K562 (cell line): ENCODE results near the gene C1orf167. TPM values are rescaled to one million over a fixed set of nuclear protein-coding genes. Genes with fewer than 3 reads are reported as not detected.
A peak's percentile ranks its signal among the peaks of the same experiment; 100 is the strongest.

ENCODE experiments used
- BHLHE40 ChIP-seq: IDR thresholded peaks from 2 replicates; pipeline ENCODE4 v1.6.1; 2011; ENCODE audit warnings: low read length, improper control_type of control experiment
- BRD9 ChIP-seq: fragments of 450-650 bp; IDR thresholded peaks from 2 replicates; pipeline ENCODE4 v1.6.1; 2018; ENCODE audit warnings: low read depth; ENCODE audit not compliant: partially characterized antibody
- CSDE1 ChIP-seq, 2 experiments: fragments of 450-650 bp; IDR thresholded peaks; 2 replicates each; pipeline ENCODE4 v1.6.1; 2016; ENCODE audit warnings: mild to moderate bottlenecking in 1 of 2
- ELF1 ChIP-seq: fragments of 200-800 bp; sonication (Bioruptor generic); IDR thresholded peaks from 2 replicates; pipeline ENCODE4 v1.6.1; 2016; ENCODE audit warnings: missing genetic modification characterization, missing compliant biosample characterization
- HSF4 ChIP-seq: fragments of 250-450 bp; sonication (Bioruptor Pico); IDR thresholded peaks from 2 replicates; pipeline ENCODE4 v2.1.2; 2022; ENCODE audit warnings: mild to moderate bottlenecking, moderate library complexity, borderline replicate concordance
- KAT8 ChIP-seq: fragments of 450-650 bp; IDR thresholded peaks from 2 replicates; pipeline ENCODE4 v1.6.1; 2016; ENCODE audit warnings: low read depth, mild to moderate bottlenecking
- NFE2L1 ChIP-seq: fragments of 450-650 bp; IDR thresholded peaks from 2 replicates; pipeline ENCODE4 v1.6.1; 2016; ENCODE audit warnings: missing genetic modification characterization, low read depth, mild to moderate bottlenecking, missing compliant biosample characterization, moderate library complexity, borderline replicate concordance
- PTTG1 ChIP-seq: fragments of 450-650 bp; IDR thresholded peaks from 2 replicates; pipeline ENCODE4 v1.6.1; 2016; ENCODE audit warnings: low read depth, mild to moderate bottlenecking, missing genetic modification characterization, missing compliant biosample characterization
- SRSF7 ChIP-seq: fragments of 200-400 bp; formaldehyde crosslinking; optimal IDR thresholded peaks from 2 replicates; pipeline ENCODE3; 2017; ENCODE audit warnings: mild to moderate bottlenecking, low read depth, low read length
- TRIM24 ChIP-seq, 2 experiments: fragments of 450-650 bp; IDR thresholded peaks; 2 replicates each; pipeline ENCODE4 v1.6.1; 2016
- ZBTB8A ChIP-seq: fragments of 450-650 bp; IDR thresholded peaks from 2 replicates; pipeline ENCODE4 v1.6.1; 2018; ENCODE audit warnings: mild to moderate bottlenecking, moderate library complexity; ENCODE audit not compliant: partially characterized antibody
- ZNF589 ChIP-seq: fragments of 200-800 bp; sonication (Bioruptor generic); IDR thresholded peaks from 2 replicates; pipeline ENCODE4 v1.6.1; 2016; ENCODE audit warnings: low read depth, missing genetic modification characterization, missing compliant biosample characterization
- polyA plus RNA-seq, 8 experiments: library from polyadenylated mRNA; depleted of rRNA in 4 of 8; stranded (reverse) in 5 of 8; unstranded in 3 of 8; fragments of >200 nt; fragmentation: Nextera tagmentation in 2 of 8; fragmentation: Illumina TruSeq in 1 of 8; extraction: Ambion mirVana in 2 of 8; extraction: Trizol in 1 of 8; gene quantifications; 2 replicates each; pipeline versions ENCODE4 v1.2.1 to v1.2.3, GENCODE V29; 2011 to 2014; ENCODE audit warnings: inconsistent platforms in 1 of 8, missing spikeins in 1 of 8
- total RNA-seq, 7 experiments: library from RNA; depleted of rRNA in 6 of 7; stranded (reverse); fragments of >200 nt in 6 of 7; fragmentation: Illumina TruSeq in 2 of 7; extraction: Trizol in 2 of 7; gene quantifications; 2 replicates each; pipeline versions ENCODE4 v1.2.1 to v1.2.3, GENCODE V29; 2011 to 2021; ENCODE audit warnings: low replicate concordance in 1 of 7
- TF ChIP-seq, protein P1 (sequence below): sonication (generic); formaldehyde crosslinking; IDR thresholded peaks from 2 replicates; pipeline ENCODE4 v1.8.0; 2022; ENCODE audit warnings: mild to moderate bottlenecking, missing genetic modification reagents
- TF ChIP-seq, protein P2 (sequence below): fragments of 250-450 bp; sonication (Bioruptor Pico); IDR thresholded peaks from 2 replicates; pipeline ENCODE4 v1.5.0; 2021; ENCODE audit warnings: mild to moderate bottlenecking, moderate library complexity
- TF ChIP-seq, protein P3 (sequence below): fragments of 250-450 bp; sonication (Bioruptor Pico); IDR thresholded peaks from 2 replicates; pipeline ENCODE4 v1.8.0; 2021; ENCODE audit warnings: moderate library complexity, mild to moderate bottlenecking, inconsistent platforms
- TF ChIP-seq, protein P4 (sequence below): fragments of 450-650 bp; IDR thresholded peaks from one replicate; pipeline ENCODE4 v1.6.1; 2018; ENCODE audit warnings: mild to moderate bottlenecking, moderate library complexity; ENCODE audit not compliant: partially characterized antibody

The C1orf167 gene
- total and polyA plus RNA-seq, 9 of the 15 experiments (the other 6 are each of a cell fraction or from before 2014, with no cell fraction given), result 0.22 to 0.86 (median 0.31) TPM; not detected in 2

DNA sequence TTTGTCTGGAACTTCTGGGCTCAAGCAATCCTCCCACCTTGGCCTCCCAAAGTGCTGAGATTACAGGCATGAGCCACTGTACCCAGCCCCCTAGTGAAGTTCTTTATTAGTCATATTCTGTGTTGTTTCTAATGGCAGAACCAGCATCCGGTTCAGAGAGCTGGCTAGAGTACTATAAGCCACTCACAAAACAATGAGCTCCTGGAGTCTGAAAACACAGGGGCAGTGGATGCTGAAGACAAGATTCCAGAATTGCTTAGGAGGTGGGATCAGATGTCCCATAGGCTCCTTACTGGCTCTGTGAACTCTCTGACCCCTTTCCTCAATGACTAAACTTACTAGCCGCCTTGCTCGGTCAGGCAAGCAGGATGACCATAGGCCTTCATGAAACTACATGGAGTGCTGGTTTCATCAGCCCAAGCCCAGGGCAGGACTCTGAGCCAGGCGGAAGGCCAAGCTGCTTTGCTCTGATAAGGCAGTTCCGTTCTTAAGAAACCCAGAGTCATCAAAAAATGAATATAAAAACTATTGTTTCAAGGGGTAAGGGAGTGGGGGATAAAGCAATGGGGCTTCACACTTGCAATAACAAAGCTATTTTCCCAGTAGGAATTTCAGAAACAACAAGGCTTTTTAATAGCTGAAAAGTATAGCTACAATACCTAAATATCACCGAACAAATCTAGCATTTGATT, 35.7 kb downstream of the C1orf167 start (continued):
- TF ChIP-seq BRD9 (peak; percentile 74), CSDE1 (IDR thresholded peaks at IDR 0.05) (no peak), NFE2L1 (peak; percentile 54; the same call in 1 of the 2 replicates), ELF1 (tag) (no peak; the same call in 1 of the 2 replicates), HSF4 (CRISPR knock-in tag) (peak; percentile 69; the same call in 1 of the 2 replicates), PTTG1 (tag) (peak; percentile 77), ZNF589 (CRISPR knock-in tag) (peak; percentile 79), ZBTB8A (no peak), SRSF7 (no peak), KAT8 (no peak), TRIM24 (IDR thresholded peaks at IDR 0.05) (peak; percentile 87 to 89), BHLHE40 (peak; percentile 37)
- TF ChIP-seq, protein P1, sequence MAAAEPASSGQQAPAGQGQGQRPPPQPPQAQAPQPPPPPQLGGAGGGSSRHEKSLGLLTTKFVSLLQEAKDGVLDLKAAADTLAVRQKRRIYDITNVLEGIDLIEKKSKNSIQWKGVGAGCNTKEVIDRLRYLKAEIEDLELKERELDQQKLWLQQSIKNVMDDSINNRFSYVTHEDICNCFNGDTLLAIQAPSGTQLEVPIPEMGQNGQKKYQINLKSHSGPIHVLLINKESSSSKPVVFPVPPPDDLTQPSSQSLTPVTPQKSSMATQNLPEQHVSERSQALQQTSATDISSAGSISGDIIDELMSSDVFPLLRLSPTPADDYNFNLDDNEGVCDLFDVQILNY (CRISPR knock-in tag), result no peak
- TF ChIP-seq, protein P2, sequence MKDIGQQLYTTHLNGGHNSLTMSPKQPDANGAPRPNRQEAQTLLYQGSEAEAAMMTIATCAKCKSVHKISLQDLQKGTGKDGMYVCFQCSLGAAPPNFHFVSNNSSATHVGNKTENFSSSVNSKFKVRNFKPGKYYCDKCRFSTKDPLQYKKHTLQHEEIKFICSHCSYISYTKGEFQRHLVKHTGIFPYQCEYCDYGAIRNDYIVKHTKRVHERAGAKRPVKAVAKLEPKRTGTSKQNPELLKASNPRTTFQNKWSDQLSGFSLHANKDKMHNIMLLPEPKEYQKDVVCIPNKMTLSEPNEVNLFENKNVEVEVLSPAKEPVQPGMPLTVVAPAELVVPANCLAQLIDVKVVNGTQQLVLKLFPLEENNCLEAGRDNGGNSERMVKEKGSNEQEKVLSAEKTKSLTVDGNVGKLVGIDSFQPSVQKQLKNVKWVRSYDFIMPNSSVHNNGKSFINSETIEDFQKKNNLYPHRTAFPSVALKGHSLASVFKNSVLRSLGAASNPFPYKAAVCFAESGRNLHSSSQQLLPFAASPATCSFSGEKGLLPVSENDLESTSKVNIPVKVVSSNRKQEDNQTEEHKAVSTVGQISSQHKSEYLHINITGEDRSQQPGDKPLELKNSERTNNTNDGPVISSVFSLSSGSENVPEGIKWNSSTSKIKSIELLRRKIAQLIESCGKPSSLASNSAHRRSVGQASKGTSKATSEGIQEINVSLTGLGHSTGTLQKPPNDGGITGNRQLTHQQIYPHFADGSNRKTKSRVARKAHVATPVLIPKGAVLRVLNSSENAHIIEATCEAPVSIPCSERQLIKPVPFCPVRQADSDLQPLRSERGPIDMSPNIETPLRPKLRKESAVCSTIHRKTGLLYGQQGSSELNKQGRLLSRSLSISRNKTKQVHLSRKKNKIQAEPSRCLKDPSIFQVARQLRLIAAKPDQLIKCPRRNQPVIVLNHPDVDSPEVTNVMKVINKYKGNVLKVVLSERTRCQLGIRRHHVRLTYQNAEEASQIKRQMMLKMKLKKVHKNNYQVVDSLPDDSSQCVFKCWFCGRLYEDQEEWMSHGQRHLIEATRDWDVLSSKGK (CRISPR knock-in tag), result peak; percentile 75; the same call in 1 of the 2 replicates
- TF ChIP-seq, protein P3, sequence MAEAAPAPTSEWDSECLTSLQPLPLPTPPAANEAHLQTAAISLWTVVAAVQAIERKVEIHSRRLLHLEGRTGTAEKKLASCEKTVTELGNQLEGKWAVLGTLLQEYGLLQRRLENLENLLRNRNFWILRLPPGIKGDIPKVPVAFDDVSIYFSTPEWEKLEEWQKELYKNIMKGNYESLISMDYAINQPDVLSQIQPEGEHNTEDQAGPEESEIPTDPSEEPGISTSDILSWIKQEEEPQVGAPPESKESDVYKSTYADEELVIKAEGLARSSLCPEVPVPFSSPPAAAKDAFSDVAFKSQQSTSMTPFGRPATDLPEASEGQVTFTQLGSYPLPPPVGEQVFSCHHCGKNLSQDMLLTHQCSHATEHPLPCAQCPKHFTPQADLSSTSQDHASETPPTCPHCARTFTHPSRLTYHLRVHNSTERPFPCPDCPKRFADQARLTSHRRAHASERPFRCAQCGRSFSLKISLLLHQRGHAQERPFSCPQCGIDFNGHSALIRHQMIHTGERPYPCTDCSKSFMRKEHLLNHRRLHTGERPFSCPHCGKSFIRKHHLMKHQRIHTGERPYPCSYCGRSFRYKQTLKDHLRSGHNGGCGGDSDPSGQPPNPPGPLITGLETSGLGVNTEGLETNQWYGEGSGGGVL (CRISPR knock-in tag), result peak; percentile 13; the same call in 1 of the 2 replicates
- TF ChIP-seq, protein P4, sequence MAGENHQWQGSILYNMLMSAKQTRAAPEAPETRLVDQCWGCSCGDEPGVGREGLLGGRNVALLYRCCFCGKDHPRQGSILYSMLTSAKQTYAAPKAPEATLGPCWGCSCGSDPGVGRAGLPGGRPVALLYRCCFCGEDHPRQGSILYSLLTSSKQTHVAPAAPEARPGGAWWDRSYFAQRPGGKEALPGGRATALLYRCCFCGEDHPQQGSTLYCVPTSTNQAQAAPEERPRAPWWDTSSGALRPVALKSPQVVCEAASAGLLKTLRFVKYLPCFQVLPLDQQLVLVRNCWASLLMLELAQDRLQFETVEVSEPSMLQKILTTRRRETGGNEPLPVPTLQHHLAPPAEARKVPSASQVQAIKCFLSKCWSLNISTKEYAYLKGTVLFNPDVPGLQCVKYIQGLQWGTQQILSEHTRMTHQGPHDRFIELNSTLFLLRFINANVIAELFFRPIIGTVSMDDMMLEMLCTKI, result no peak
